CD4-positive, alpha-beta T cell treated with Interleukin-12 subunit alpha and Interleukin-12 subunit beta, for 1 hour (primary cell): ENCODE measurements around the gene TGFBR2.
A peak's percentile ranks its signal among the peaks of the same experiment; 100 is the strongest.

ENCODE experiments used
- DNase-seq: peaks from one replicate; pipeline ENCODE4 v3.0.0-alpha.2; 2020

TGFBR2 gene

GRCh38 chr3:30675006-30675405, 68.6 kb downstream of the TGFBR2 start:
- DNase-seq = no peak

- no peak for DNase-seq
Observed at GRCh38 chr3:30675774-30676173, 69.4 kb downstream of the TGFBR2 start.

- no peak for DNase-seq
Observed at GRCh38 chr3:30676424-30677346, 70.3 kb downstream of the TGFBR2 start.

- no peak for DNase-seq
Observed at GRCh38 chr3:30677347-30677685, 70.9 kb downstream of the TGFBR2 start.

- DNase-seq = no peak
Observed at GRCh38 chr3:30679045-30679444, 72.6 kb downstream of the TGFBR2 start.

GRCh38 chr3:30680789-30681648, 74.6 kb downstream of the TGFBR2 start:
- DNase-seq = no peak

GRCh38 chr3:30681649-30682211, 75.3 kb downstream of the TGFBR2 start:
- DNase-seq = no peak

- DNase-seq = no peak
Observed at GRCh38 chr3:30682434-30683155, 76.2 kb downstream of the TGFBR2 start.

GRCh38 chr3:30683769-30684168, 77.4 kb downstream of the TGFBR2 start:
- no peak for DNase-seq

GRCh38 chr3:30684356-30684755, 78.0 kb downstream of the TGFBR2 start:
- no peak for DNase-seq

GRCh38 chr3:30685267-30685667, 78.9 kb downstream of the TGFBR2 start:
- no peak for DNase-seq

GRCh38 chr3:30686176-30686575, 79.8 kb downstream of the TGFBR2 start:
- DNase-seq = no peak

GRCh38 chr3:30686799-30687198, 80.4 kb downstream of the TGFBR2 start:
- DNase-seq = no peak

- DNase-seq = no peak
Observed at GRCh38 chr3:30687930-30688570, 81.6 kb downstream of the TGFBR2 start.

- DNase-seq = no peak
Observed at GRCh38 chr3:30688776-30689641, 82.6 kb downstream of the TGFBR2 start.

GRCh38 chr3:30690199-30690598, 83.8 kb downstream of the TGFBR2 start:
- DNase-seq = no peak

- no peak for DNase-seq
Observed at GRCh38 chr3:30691249-30691880, 85.0 kb downstream of the TGFBR2 start.

- no peak for DNase-seq
Observed at GRCh38 chr3:30691944-30692343, 85.5 kb downstream of the TGFBR2 start.

- no peak for DNase-seq
Observed at GRCh38 chr3:30692498-30693130, 86.2 kb downstream of the TGFBR2 start.

GRCh38 chr3:30693470-30694120, 87.2 kb downstream of the TGFBR2 start:
- peak; percentile 74 for DNase-seq
